Hepatocyte (in vitro differentiated cells): ENCODE results near the gene GALNT1. TPM values are rescaled to one million over a fixed set of nuclear protein-coding genes. Genes with fewer than 3 reads are reported as not detected.

ENCODE experiments used
- DNase-seq: peaks from one replicate; pipeline ENCODE4 v3.0.0-alpha.2; 2016; ENCODE audit warnings: low spot score
- H2AFZ ChIP-seq: fragments of 200-600 bp; sonication (generic); 2 replicates; pipeline ENCODE4 v1.6.0; 2016; ENCODE audit warnings: antibody characterized with exemption, mild to moderate bottlenecking
- H3K27ac ChIP-seq: fragments of 200-600 bp; sonication (generic); 2 replicates; pipeline ENCODE4 v1.5.1; 2016; ENCODE audit warnings: mild to moderate bottlenecking
- H3K27me3 ChIP-seq: fragments of 200-600 bp; sonication (generic); 2 replicates; pipeline ENCODE4 v1.6.1; 2016
- H3K36me3 ChIP-seq: fragments of 200-600 bp; sonication (generic); replicated peaks from 2 replicates; pipeline ENCODE4 v1.5.1; 2016; ENCODE audit warnings: low read depth; ENCODE audit not compliant: insufficient read depth
- H3K4me1 ChIP-seq: fragments of 200-600 bp; sonication (generic); 2 replicates; pipeline ENCODE4 v1.5.1; 2016; ENCODE audit warnings: mild to moderate bottlenecking, moderate library complexity; ENCODE audit not compliant: insufficient read depth
- H3K4me2 ChIP-seq: fragments of 200-600 bp; sonication (generic); 2 replicates; pipeline ENCODE4 v1.6.0; 2016
- H3K4me3 ChIP-seq: fragments of 200-600 bp; sonication (generic); 2 replicates; pipeline ENCODE4 v1.5.1; 2016; ENCODE audit warnings: mild to moderate bottlenecking
- H3K79me2 ChIP-seq: fragments of 200-600 bp; sonication (generic); 2 replicates; pipeline ENCODE4 v1.6.0; 2017; ENCODE audit warnings: mild to moderate bottlenecking
- H3K9me2 ChIP-seq: fragments of 200-600 bp; sonication (generic); replicated peaks from 2 replicates; pipeline ENCODE4 v1.6.0; 2017; ENCODE audit warnings: mild to moderate bottlenecking; ENCODE audit not compliant: insufficient read depth
- H3K9me3 ChIP-seq: fragments of 200-600 bp; sonication (generic); 2 replicates; pipeline ENCODE4 v1.5.1; 2016; ENCODE audit warnings: low read depth, mild to moderate bottlenecking
- H4K20me1 ChIP-seq: fragments of 200-600 bp; sonication (generic); 2 replicates; pipeline ENCODE4 v1.6.0; 2016; ENCODE audit warnings: mild to moderate bottlenecking; ENCODE audit not compliant: insufficient read depth, poor library complexity, severe bottlenecking
- EZH2 ChIP-seq: fragments of 200-600 bp; sonication (generic); IDR thresholded peaks from 2 replicates; pipeline ENCODE4 v1.6.1; 2016; ENCODE audit warnings: antibody characterized with exemption, mild to moderate bottlenecking, borderline replicate concordance
- EZH2phosphoT487 ChIP-seq: fragments of 200-600 bp; sonication (generic); IDR thresholded peaks from one replicate; pipeline ENCODE4 v1.6.1; 2018; ENCODE audit warnings: antibody characterized with exemption, mild to moderate bottlenecking, low read depth, moderate library complexity; ENCODE audit not compliant: unreplicated experiment, severe bottlenecking
- WGBS: methylation state at CpG from one replicate; pipeline ENCODE4 v1.1.6; 2016; ENCODE audit warnings: low lambda C conversion rate; ENCODE audit errors: missing lambda C conversion rate; 5-methylcytosine and 5-hydroxymethylcytosine counted together
- polyA plus RNA-seq: library from polyadenylated mRNA; unstranded; fragments of >200 nt; fragmentation: Nextera tagmentation; extraction: Ambion mirVana; gene quantifications from 2 replicates; pipeline ENCODE4 v1.2.1, GENCODE V29; 2016
- total RNA-seq: library from RNA; depleted of rRNA; stranded (reverse); fragments of >200 nt; gene quantifications from 2 replicates; pipeline ENCODE4 v1.2.3, GENCODE V29; 2014
- TF ChIP-seq, protein P1 (sequence below): fragments of 200-600 bp; sonication (generic); IDR thresholded peaks from 2 replicates; pipeline ENCODE4 v1.5.1; 2016; ENCODE audit warnings: antibody characterized with exemption, mild to moderate bottlenecking; ENCODE audit not compliant: poor library complexity

Gene GALNT1
- total and polyA plus RNA-seq, 2 experiments from 2014 or later = 231 to 271 TPM

- Histone ChIP-seq H3K27me3 (no peaks in the 10 kb centered on the region), H3K79me2 (no peaks in the 10 kb centered on the region), H2AFZ (no peak overlapping the region), H3K9me2 (no peaks in the 10 kb centered on the region), H3K4me1 (no peaks in the 10 kb centered on the region), H3K9me3 (no peaks in the 10 kb centered on the region), H3K4me2 (no peak overlapping the region), H3K36me3 (no peaks in the 10 kb centered on the region), H4K20me1 (no peaks in the 10 kb centered on the region), H3K4me3 (no peak overlapping the region), H3K27ac (no peak overlapping the region)
- no peak for DNase-seq
- no peak for TF ChIP-seq EZH2phosphoT487
- TF ChIP-seq, protein P1, sequence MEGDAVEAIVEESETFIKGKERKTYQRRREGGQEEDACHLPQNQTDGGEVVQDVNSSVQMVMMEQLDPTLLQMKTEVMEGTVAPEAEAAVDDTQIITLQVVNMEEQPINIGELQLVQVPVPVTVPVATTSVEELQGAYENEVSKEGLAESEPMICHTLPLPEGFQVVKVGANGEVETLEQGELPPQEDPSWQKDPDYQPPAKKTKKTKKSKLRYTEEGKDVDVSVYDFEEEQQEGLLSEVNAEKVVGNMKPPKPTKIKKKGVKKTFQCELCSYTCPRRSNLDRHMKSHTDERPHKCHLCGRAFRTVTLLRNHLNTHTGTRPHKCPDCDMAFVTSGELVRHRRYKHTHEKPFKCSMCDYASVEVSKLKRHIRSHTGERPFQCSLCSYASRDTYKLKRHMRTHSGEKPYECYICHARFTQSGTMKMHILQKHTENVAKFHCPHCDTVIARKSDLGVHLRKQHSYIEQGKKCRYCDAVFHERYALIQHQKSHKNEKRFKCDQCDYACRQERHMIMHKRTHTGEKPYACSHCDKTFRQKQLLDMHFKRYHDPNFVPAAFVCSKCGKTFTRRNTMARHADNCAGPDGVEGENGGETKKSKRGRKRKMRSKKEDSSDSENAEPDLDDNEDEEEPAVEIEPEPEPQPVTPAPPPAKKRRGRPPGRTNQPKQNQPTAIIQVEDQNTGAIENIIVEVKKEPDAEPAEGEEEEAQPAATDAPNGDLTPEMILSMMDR = no peak
- TF ChIP-seq EZH2 = no peak
- 71% methylated on average over 3 of the region's 3 CpGs for WGBS
These were observed 114.8 kb downstream of the GALNT1 start for GRCh38 chr18:35696307-35696706.

GRCh38 chr18:35697869-35698268 is 116.3 kb downstream of the GALNT1 start:
- H2AFZ ChIP-seq = no peak overlapping the region
- no peaks in the 10 kb centered on the region for H3K36me3 ChIP-seq
- no peak for DNase-seq
- H3K9me2 ChIP-seq = no peaks in the 10 kb centered on the region
- no peak overlapping the region for H3K4me3 ChIP-seq
- no peaks in the 10 kb centered on the region for H3K79me2 ChIP-seq
- TF ChIP-seq, protein P1 = no peak
- TF ChIP-seq EZH2phosphoT487 = no peak
- no peak for TF ChIP-seq EZH2
- H3K4me1 ChIP-seq = no peaks in the 10 kb centered on the region
- no peaks in the 10 kb centered on the region for H3K9me3 ChIP-seq
- no peaks in the 10 kb centered on the region for H3K27me3 ChIP-seq
- WGBS = 96% methylated on average over 7 of the region's 7 CpGs
- no peaks in the 10 kb centered on the region for H4K20me1 ChIP-seq
- no peak overlapping the region for H3K4me2 ChIP-seq
- H3K27ac ChIP-seq = no peak overlapping the region

GRCh38 chr18:35703043-35703688 is 121.6 kb downstream of the GALNT1 start:
- Histone ChIP-seq H3K4me3 (no peak overlapping the region), H3K9me3 (no peaks in the 10 kb centered on the region), H3K36me3 (no peaks in the 10 kb centered on the region), H3K9me2 (no peaks in the 10 kb centered on the region), H3K4me1 (no peaks in the 10 kb centered on the region), H3K4me2 (no peak overlapping the region), H3K27ac (no peak overlapping the region), H4K20me1 (no peaks in the 10 kb centered on the region), H3K79me2 (no peaks in the 10 kb centered on the region), H3K27me3 (no peaks in the 10 kb centered on the region), H2AFZ (no peak overlapping the region)
- DNase-seq = no peak
- TF ChIP-seq, protein P1 = no peak
- TF ChIP-seq EZH2phosphoT487 (no peak), EZH2 (no peak)

DNA sequence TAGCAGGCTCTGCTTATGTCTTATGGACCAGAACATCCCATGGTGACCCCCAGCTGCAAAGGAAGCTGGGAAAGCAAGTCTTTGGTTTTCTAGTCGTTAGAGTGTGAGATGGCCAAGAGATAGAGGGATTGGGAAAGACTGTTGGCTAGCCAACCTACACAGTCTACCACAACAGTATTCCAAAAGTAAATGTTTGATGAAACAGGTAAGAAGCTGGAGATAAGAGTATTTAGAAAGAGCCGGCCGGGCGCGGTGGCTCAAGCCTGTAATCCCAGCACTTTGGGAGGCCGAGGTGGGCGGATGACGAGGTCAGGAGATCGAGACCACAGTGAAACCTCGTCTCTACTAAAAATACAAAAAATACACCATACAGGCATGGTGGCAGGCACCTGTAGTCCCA is 124.4 kb downstream of the GALNT1 start:
- no peak for TF ChIP-seq EZH2phosphoT487
- TF ChIP-seq EZH2 = no peak
- TF ChIP-seq, protein P1 = no peak
- H3K4me1 ChIP-seq = no peaks in the 10 kb centered on the region
- no peaks in the 10 kb centered on the region for H3K27me3 ChIP-seq
- no peak for DNase-seq
- H4K20me1 ChIP-seq = no peaks in the 10 kb centered on the region
- no peaks in the 10 kb centered on the region for H3K36me3 ChIP-seq
- no peak overlapping the region for H2AFZ ChIP-seq
- H3K9me3 ChIP-seq = no peaks in the 10 kb centered on the region
- no peak overlapping the region for H3K4me3 ChIP-seq
- H3K4me2 ChIP-seq = no peak overlapping the region
- no peak overlapping the region for H3K27ac ChIP-seq
- no peaks in the 10 kb centered on the region for H3K79me2 ChIP-seq
- 68% methylated on average over 10 of the region's 10 CpGs for WGBS
- H3K9me2 ChIP-seq = no peaks in the 10 kb centered on the region
